Small intestine (tissue), 7 donors: ENCODE results near the gene ZNF644. TPM values are rescaled to one million over a fixed set of nuclear protein-coding genes. Genes with fewer than 3 reads are reported as not detected.

Source experiments
- DNase-seq, 2 donors: peaks; one replicate each; pipeline versions ENCODE4 v3.0.0 to v3.0.0-alpha.2; 2013
- FAIRE-seq: peaks from 2 replicates; lab custom pipeline; 2012; peaks lifted over from hg19 to GRCh38; lab: Jason Lieb, UNC
- H3K27ac ChIP-seq, 3 donors: one replicate each; pipeline ENCODE4 v1.5.1; 2013; ENCODE audit warnings: low read length in 2 of 3, mild to moderate bottlenecking in 2 of 3, control low read depth in 1 of 3, inconsistent platforms in 1 of 3, low read depth in 1 of 3, moderate library complexity in 1 of 3
- H3K27me3 ChIP-seq, 3 donors: one replicate each; pipeline ENCODE4 v1.6.1; 2013; ENCODE audit warnings: low read length in 3 of 3, inconsistent platforms in 1 of 3; ENCODE audit not compliant: control insufficient read depth in 3 of 3, insufficient read depth in 3 of 3
- H3K36me3 ChIP-seq, 3 donors: one replicate each; pipeline ENCODE4 v1.6.1; 2013; ENCODE audit warnings: low read length in 3 of 3, inconsistent platforms in 1 of 3, low read depth in 1 of 3, mild to moderate bottlenecking in 1 of 3, moderate library complexity in 1 of 3; ENCODE audit not compliant: control insufficient read depth in 3 of 3, insufficient read depth in 2 of 3
- H3K4me1 ChIP-seq, 3 donors: one replicate each; pipeline ENCODE4 v1.6.1; 2013; ENCODE audit warnings: low read length in 2 of 3, inconsistent platforms in 1 of 3, low read depth in 1 of 3, mild to moderate bottlenecking in 1 of 3, moderate library complexity in 1 of 3; ENCODE audit not compliant: control insufficient read depth in 3 of 3, insufficient read depth in 2 of 3
- H3K4me3 ChIP-seq, 3 donors: one replicate each; pipeline ENCODE4 v1.5.1; 2013; ENCODE audit warnings: low read length in 3 of 3, control low read depth in 1 of 3, inconsistent platforms in 1 of 3, low read depth in 1 of 3, mild to moderate bottlenecking in 1 of 3, moderate library complexity in 1 of 3
- H3K9me3 ChIP-seq, 2 donors: one replicate each; pipeline ENCODE4 v1.6.1; 2013; ENCODE audit warnings: low read depth in 1 of 2, low read length in 1 of 2; ENCODE audit not compliant: control insufficient read depth in 2 of 2, insufficient read depth in 1 of 2
- WGBS, 3 donors: extraction: QIAGEN DNeasy Blood & Tissue Kit; methylation state at CpG; one replicate each; pipeline ENCODE4 v1.1.7; 2013; 5-methylcytosine and 5-hydroxymethylcytosine counted together
- polyA plus RNA-seq, 4 donors: library from polyadenylated mRNA; stranded (reverse) in 3 of 4; unstranded in 1 of 4; fragments of 200-250 nt in 3 of 4; fragments of 120-200 nt in 1 of 4; gene quantifications; one replicate each; pipeline versions ENCODE4 v1.2.1 to v1.2.3, GENCODE V29; 2013
- donor health status: healthy with polysubstance abuse.
- donor health status: control.
- donor health status: control.
- donor health status: Bipolar disorder and iron deficiency.
- donor health status: healthy.

Gene ZNF644
- polyA plus RNA-seq, 4 donors = 14.1 to 39.3 (median 17.0) TPM

- FAIRE-seq (no peak), DNase-seq (no peak)
- Histone ChIP-seq H3K9me3 (peaks cover 1 to 14% of the 10 kb centered on the region in 2 donors), H3K4me1 (no peaks in the 10 kb centered on the region), H3K27ac (no peak overlapping the region), H3K36me3 (no peaks in the 10 kb centered on the region), H3K27me3 (no peaks in the 10 kb centered on the region), H3K4me3 (no peak overlapping the region)
These were observed 140.8 kb downstream of the ZNF644 start for GRCh38 chr1:90881034-90881433.

DNA sequence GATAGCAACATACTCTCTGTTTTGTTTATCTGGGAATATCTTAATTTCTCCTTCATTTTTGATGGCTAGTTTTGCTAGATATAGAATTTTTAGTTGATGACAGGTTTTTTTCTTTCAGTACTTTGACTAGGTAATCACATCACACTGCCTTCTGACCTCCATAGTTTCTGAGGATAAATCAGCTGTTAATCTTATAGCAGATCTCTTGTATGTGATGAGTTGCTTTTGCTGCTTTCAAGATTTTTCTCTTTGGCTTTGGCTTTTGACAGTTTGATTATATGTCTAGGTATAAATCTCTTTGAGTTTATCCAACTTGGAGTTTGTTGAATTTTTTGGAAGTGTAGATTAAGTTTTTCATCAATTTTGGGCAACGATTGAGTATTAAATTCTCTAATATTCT, 142.6 kb downstream of the ZNF644 start:
- no peaks in the 10 kb centered on the region for H3K27me3 ChIP-seq
- FAIRE-seq (no peak), DNase-seq (no peak)
- H3K9me3 ChIP-seq = peaks cover 1 to 14% of the 10 kb centered on the region in 2 donors
- no peaks in the 10 kb centered on the region for H3K36me3 ChIP-seq
- H3K4me1 ChIP-seq = no peaks in the 10 kb centered on the region
- no peak overlapping the region for H3K27ac ChIP-seq
- no peak overlapping the region for H3K4me3 ChIP-seq
- WGBS, 3 donors = 93 to 96% (median 95%) methylated on average over 1 of the region's 1 CpG

DNA sequence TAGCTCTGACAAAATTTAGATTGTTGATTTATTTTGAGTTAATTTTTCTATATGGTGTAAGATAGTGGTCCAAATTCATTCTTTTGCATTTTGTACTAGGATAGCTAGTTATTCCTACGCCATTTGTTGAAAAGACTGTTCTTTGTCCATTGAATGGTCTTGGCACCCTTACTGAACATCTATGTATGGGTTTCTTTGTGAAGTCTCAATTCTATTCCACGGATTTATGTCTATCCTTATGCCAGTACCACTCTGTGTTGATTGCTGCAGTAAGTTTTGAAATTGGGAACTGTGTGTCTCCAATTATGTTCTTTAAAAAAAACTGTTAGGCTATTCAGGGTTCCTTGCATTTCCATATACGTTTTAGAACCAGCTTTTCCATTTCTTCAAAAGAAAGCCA, 145.7 kb downstream of the ZNF644 start:
- no peaks in the 10 kb centered on the region for H3K36me3 ChIP-seq

More for the DNA sequence above, 145.7 kb downstream of the ZNF644 start:
- Histone ChIP-seq H3K27me3 (no peaks in the 10 kb centered on the region), H3K4me3 (no peak overlapping the region), H3K4me1 (no peaks in the 10 kb centered on the region), H3K9me3 (peaks cover 1 to 11% of the 10 kb centered on the region in 2 donors), H3K27ac (no peak overlapping the region)
- FAIRE-seq (no peak), DNase-seq (no peak)
- 67 to 80% (median 79%) methylated on average over 3 of the region's 3 CpGs for WGBS, 3 donors
